UCSD-AML1 (cell line): ENCODE measurements around the gene PAQR5.
A peak's percentile ranks its signal among the peaks of the same experiment; 100 is the strongest.

Source experiments
- DNase-seq: peaks from one replicate; lab custom pipeline; 2025; ENCODE audit not compliant: unreplicated experiment; lab: John Stamatoyannopoulos, UW

Gene PAQR5

GRCh38 chr15:69389426-69389825 is 90.7 kb downstream of the PAQR5 start:
- no peak for DNase-seq

- no peak for DNase-seq
These were observed 91.9 kb downstream of the PAQR5 start for GRCh38 chr15:69390575-69390974.

GRCh38 chr15:69391046-69391757 is 92.5 kb downstream of the PAQR5 start:
- no peak for DNase-seq

GRCh38 chr15:69392352-69392751 is 93.6 kb downstream of the PAQR5 start:
- DNase-seq, result no peak

GRCh38 chr15:69393831-69394491 is 95.2 kb downstream of the PAQR5 start:
- DNase-seq, result no peak

GRCh38 chr15:69394556-69395282 is 96.0 kb downstream of the PAQR5 start:
- peak; percentile 85 for DNase-seq

- no peak for DNase-seq
These were observed 96.7 kb downstream of the PAQR5 start for GRCh38 chr15:69395460-69395859.

GRCh38 chr15:69395991-69396390 is 97.3 kb downstream of the PAQR5 start:
- DNase-seq, result no peak

GRCh38 chr15:69398491-69398891 is 99.8 kb downstream of the PAQR5 start:
- peak; percentile 35 for DNase-seq

GRCh38 chr15:69400850-69401249 is 102.1 kb downstream of the PAQR5 start:
- DNase-seq, result no peak

- DNase-seq, result no peak
These were observed 104.1 kb downstream of the PAQR5 start for GRCh38 chr15:69402816-69403215.

- DNase-seq, result no peak
These were observed 104.9 kb downstream of the PAQR5 start for GRCh38 chr15:69403594-69403993.

GRCh38 chr15:69405110-69405509 is 106.4 kb downstream of the PAQR5 start:
- DNase-seq, result no peak

- DNase-seq, result no peak
These were observed 109.1 kb downstream of the PAQR5 start for GRCh38 chr15:69407719-69408400.

GRCh38 chr15:69408841-69409240 is 110.1 kb downstream of the PAQR5 start:
- DNase-seq, result no peak

GRCh38 chr15:69410248-69410874 is 111.6 kb downstream of the PAQR5 start:
- peak; percentile 36 for DNase-seq

- no peak for DNase-seq
These were observed 113.6 kb downstream of the PAQR5 start for GRCh38 chr15:69412274-69412673.

- DNase-seq, result no peak
These were observed 114.0 kb downstream of the PAQR5 start for GRCh38 chr15:69412701-69413100.

GRCh38 chr15:69413822-69414700 is 115.3 kb downstream of the PAQR5 start, which contains the start of gene KIF23:
Gene KIF23 (plus strand): TSS chr15:69414349. CDS start chr15:69414466, 117 bp downstream.
- peak; percentile 90 for DNase-seq

GRCh38 chr15:69414701-69415167 is 116.0 kb downstream of the PAQR5 start:
- DNase-seq, result peak; percentile 43
